Measurements from ENCODE around the gene TMEM44. TPM values are rescaled to one million over a fixed set of nuclear protein-coding genes. Genes with fewer than 3 reads are reported as not detected.

The TMEM44 gene
- total and polyA plus RNA-seq, 2 donors (not counting 1 experiment from before 2014, with no cell fraction given) = 11.0 to 14.9 TPM

DNA sequence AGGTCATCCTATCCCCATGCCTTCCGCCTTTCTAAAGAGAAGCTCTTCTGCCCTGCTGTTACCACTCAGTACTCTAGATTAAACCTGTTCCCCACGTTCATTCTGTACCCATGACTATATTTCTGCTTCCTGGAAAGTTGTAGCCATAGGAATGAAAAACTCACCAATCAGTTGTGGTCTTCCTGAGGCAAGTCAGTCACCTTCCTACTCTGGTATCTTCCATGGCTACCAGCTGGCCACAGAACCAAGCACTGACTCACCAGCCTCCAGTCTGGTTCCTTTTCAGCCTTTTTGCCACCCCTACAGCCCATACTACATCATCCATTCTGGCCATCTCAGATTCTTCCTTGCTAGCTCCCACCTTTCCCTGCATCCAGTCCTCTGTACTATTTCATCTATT is 46.4 kb downstream of the TMEM44 start:
- Histone ChIP-seq H3K79me2 (ENCODE audit: control insufficient read depth, insufficient read depth, low read length) (peaks cover 9% of the 10 kb centered on the region), H3K4me3 (replicated peaks in 1 of 4; ENCODE audit: control extremely low read depth in 1 of 4, insufficient read depth in 1 of 4, low read depth in 3 of 4, low read length in 4 of 4) (no peak overlapping the region), H3K9ac (ENCODE audit: insufficient read depth, low read length) (no peak overlapping the region), H3K36me3 (ENCODE audit: control insufficient read depth, insufficient read depth, low read length) (peaks cover 8% of the 10 kb centered on the region), H4K20me1 (ENCODE audit: control insufficient read depth, extremely low read depth, insufficient read depth, low read length) (no peaks in the 10 kb centered on the region), H3K27me3 (ENCODE audit: control insufficient read depth, insufficient read depth, low read length) (no peaks in the 10 kb centered on the region), H2AFZ (ENCODE audit: low read length) (no peak overlapping the region), H3K27ac (ENCODE audit: insufficient read depth, low read length) (peak overlapping the region; percentile 89), H3K4me2 (ENCODE audit: extremely low read depth, insufficient read depth, low read length) (peak overlapping the region; percentile 7), H3K9me3 (ENCODE audit: control insufficient read depth, insufficient read depth, low read depth, low read length) (no peaks in the 10 kb centered on the region), H3K4me1 (ENCODE audit: control insufficient read depth, extremely low read depth, insufficient read depth, low read length) (peaks cover 18% of the 10 kb centered on the region)
- peak; percentile 59 to 97 for DNase-seq (ENCODE audit: low read depth in 2 of 2)
- TF ChIP-seq EZH2 (IDR thresholded peaks at IDR 0.05; ENCODE audit: low read length, missing control alignments) = no peak
- TF ChIP-seq, protein P1, sequence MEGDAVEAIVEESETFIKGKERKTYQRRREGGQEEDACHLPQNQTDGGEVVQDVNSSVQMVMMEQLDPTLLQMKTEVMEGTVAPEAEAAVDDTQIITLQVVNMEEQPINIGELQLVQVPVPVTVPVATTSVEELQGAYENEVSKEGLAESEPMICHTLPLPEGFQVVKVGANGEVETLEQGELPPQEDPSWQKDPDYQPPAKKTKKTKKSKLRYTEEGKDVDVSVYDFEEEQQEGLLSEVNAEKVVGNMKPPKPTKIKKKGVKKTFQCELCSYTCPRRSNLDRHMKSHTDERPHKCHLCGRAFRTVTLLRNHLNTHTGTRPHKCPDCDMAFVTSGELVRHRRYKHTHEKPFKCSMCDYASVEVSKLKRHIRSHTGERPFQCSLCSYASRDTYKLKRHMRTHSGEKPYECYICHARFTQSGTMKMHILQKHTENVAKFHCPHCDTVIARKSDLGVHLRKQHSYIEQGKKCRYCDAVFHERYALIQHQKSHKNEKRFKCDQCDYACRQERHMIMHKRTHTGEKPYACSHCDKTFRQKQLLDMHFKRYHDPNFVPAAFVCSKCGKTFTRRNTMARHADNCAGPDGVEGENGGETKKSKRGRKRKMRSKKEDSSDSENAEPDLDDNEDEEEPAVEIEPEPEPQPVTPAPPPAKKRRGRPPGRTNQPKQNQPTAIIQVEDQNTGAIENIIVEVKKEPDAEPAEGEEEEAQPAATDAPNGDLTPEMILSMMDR (conservative IDR thresholded peaks at IDR 0.05 in 1 of 2, IDR thresholded peaks at IDR 0.05 in 1 of 2; ENCODE audit: low read depth in 1 of 2, low read length in 2 of 2) = no peak

DNA sequence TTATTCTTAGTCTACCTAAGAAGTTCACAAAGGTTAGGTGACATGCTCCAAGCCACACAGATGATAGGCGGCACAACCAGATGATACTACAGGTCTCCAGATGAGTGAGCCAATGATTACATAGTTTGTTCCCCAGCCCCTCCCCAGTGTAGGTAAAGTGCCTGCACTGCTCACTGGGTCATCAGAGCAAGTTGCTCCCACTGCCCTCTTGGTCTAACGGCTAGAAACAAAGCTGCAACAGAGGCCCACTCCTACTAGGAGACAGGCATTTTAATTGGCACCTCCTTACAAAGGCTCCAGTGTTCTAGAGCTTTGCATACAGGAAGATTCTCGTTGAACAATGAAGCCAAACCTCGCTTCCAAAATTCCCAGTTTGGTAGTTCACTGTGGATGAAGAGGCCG is 47.3 kb downstream of the TMEM44 start:
- no peak overlapping the region for H3K9ac ChIP-seq (ENCODE audit: insufficient read depth, low read length)
- H3K4me3 ChIP-seq (replicated peaks in 1 of 4; ENCODE audit: control extremely low read depth in 1 of 4, insufficient read depth in 1 of 4, low read depth in 3 of 4, low read length in 4 of 4) = no peak overlapping the region
- H3K9me3 ChIP-seq (ENCODE audit: control insufficient read depth, insufficient read depth, low read depth, low read length) = no peaks in the 10 kb centered on the region
- no peak for DNase-seq (ENCODE audit: low read depth in 2 of 2)
- peaks cover 18% of the 10 kb centered on the region for H3K4me1 ChIP-seq (ENCODE audit: control insufficient read depth, extremely low read depth, insufficient read depth, low read length)
- no peaks in the 10 kb centered on the region for H4K20me1 ChIP-seq (ENCODE audit: control insufficient read depth, extremely low read depth, insufficient read depth, low read length)
- H3K27ac ChIP-seq (ENCODE audit: insufficient read depth, low read length) = peak overlapping the region; percentile 89
- H2AFZ ChIP-seq (ENCODE audit: low read length) = no peak overlapping the region
- peaks cover 9% of the 10 kb centered on the region for H3K79me2 ChIP-seq (ENCODE audit: control insufficient read depth, insufficient read depth, low read length)
- TF ChIP-seq, protein P1 (conservative IDR thresholded peaks at IDR 0.05 in 1 of 2, IDR thresholded peaks at IDR 0.05 in 1 of 2; ENCODE audit: low read depth in 1 of 2, low read length in 2 of 2) = no peak
- no peak for TF ChIP-seq EZH2 (IDR thresholded peaks at IDR 0.05; ENCODE audit: low read length, missing control alignments)
- H3K27me3 ChIP-seq (ENCODE audit: control insufficient read depth, insufficient read depth, low read length) = no peaks in the 10 kb centered on the region
- peaks cover 8% of the 10 kb centered on the region for H3K36me3 ChIP-seq (ENCODE audit: control insufficient read depth, insufficient read depth, low read length)
- H3K4me2 ChIP-seq (ENCODE audit: extremely low read depth, insufficient read depth, low read length) = no peak overlapping the region

DNA sequence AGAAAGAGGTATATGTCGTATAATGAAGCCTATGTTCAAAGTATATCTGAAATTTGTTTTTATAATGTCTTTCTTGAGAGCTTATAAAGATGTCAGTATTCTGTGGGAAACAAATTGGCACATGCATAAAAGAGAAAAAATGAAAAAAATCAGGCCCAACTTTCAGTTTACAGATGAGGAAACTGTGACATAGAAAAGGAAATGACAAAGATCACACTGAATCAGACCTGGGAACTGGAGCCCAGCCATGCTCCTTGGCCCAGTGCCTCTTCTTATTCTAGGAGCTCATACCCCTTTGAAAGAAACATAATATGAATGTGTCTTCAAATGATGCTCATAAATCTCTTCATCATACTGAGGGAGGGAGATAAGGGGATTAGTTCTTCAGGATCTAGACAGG is 48.4 kb downstream of the TMEM44 start:
- no peaks in the 10 kb centered on the region for H3K9me3 ChIP-seq (ENCODE audit: control insufficient read depth, insufficient read depth, low read depth, low read length)
- no peak overlapping the region for H3K9ac ChIP-seq (ENCODE audit: insufficient read depth, low read length)
- peaks cover 18% of the 10 kb centered on the region for H3K4me1 ChIP-seq (ENCODE audit: control insufficient read depth, extremely low read depth, insufficient read depth, low read length)
- peaks cover 9% of the 10 kb centered on the region for H3K79me2 ChIP-seq (ENCODE audit: control insufficient read depth, insufficient read depth, low read length)
- H3K36me3 ChIP-seq (ENCODE audit: control insufficient read depth, insufficient read depth, low read length) = peaks cover 8% of the 10 kb centered on the region
- H2AFZ ChIP-seq (ENCODE audit: low read length) = no peak overlapping the region
- H3K4me3 ChIP-seq (replicated peaks in 1 of 4; ENCODE audit: control extremely low read depth in 1 of 4, insufficient read depth in 1 of 4, low read depth in 3 of 4, low read length in 4 of 4) = peak overlapping the region in 3 of 4 experiments; percentile 91 to 98 (median 92)
- peak overlapping the region; percentile 99 for H3K27ac ChIP-seq (ENCODE audit: insufficient read depth, low read length)
- no peaks in the 10 kb centered on the region for H3K27me3 ChIP-seq (ENCODE audit: control insufficient read depth, insufficient read depth, low read length)
- TF ChIP-seq, protein P1 (conservative IDR thresholded peaks at IDR 0.05 in 1 of 2, IDR thresholded peaks at IDR 0.05 in 1 of 2; ENCODE audit: low read depth in 1 of 2, low read length in 2 of 2) = no peak
- TF ChIP-seq EZH2 (IDR thresholded peaks at IDR 0.05; ENCODE audit: low read length, missing control alignments) = no peak
- peak overlapping the region; percentile 99 for H3K4me2 ChIP-seq (ENCODE audit: extremely low read depth, insufficient read depth, low read length)
- DNase-seq (ENCODE audit: low read depth in 2 of 2) = peak; percentile 34 to 39
- no peaks in the 10 kb centered on the region for H4K20me1 ChIP-seq (ENCODE audit: control insufficient read depth, extremely low read depth, insufficient read depth, low read length)

All from fibroblast of lung (primary cell).